HepG2 (cell line): ENCODE data around the gene PDLIM4. TPM values are rescaled to one million over a fixed set of nuclear protein-coding genes. Genes with fewer than 3 reads are reported as not detected.

Experiments used
- BORCS8-MEF2B ChIP-seq: sonication (generic); formaldehyde crosslinking; IDR thresholded peaks from 2 replicates; pipeline ENCODE4 v1.8.0; 2022; ENCODE audit warnings: mild to moderate bottlenecking, missing genetic modification reagents
- FOSL2 ChIP-seq: sonication (generic); formaldehyde crosslinking; IDR thresholded peaks from 2 replicates; pipeline ENCODE4 v1.4.0; 2020; ENCODE audit warnings: missing genetic modification reagents
- HNRNPLL ChIP-seq: fragments of 200-400 bp; formaldehyde crosslinking; IDR thresholded peaks from 2 replicates; pipeline ENCODE4 v1.6.1; 2017; ENCODE audit warnings: mild to moderate bottlenecking, low read depth, low read length; ENCODE audit not compliant: poor library complexity, severe bottlenecking
- NFYC ChIP-seq: IDR thresholded peaks from 2 replicates; pipeline ENCODE4 v1.6.1; 2016; ENCODE audit warnings: missing genetic modification reagents, missing compliant biosample characterization
- NR2F6 ChIP-seq, 2 experiments: IDR thresholded peaks; 2 replicates each; pipeline ENCODE4 v1.6.1; 2016; ENCODE audit warnings: antibody characterized with exemption in 1 of 2, mild to moderate bottlenecking in 1 of 2
- SNAPC2 ChIP-seq: sonication (generic); formaldehyde crosslinking; IDR thresholded peaks from 2 replicates; pipeline ENCODE4 v1.8.1; 2022; ENCODE audit warnings: mild to moderate bottlenecking, missing genetic modification reagents
- SRSF4 ChIP-seq: fragments of 200-400 bp; formaldehyde crosslinking; IDR thresholded peaks from one replicate; pipeline ENCODE4 v1.6.1; 2018; ENCODE audit warnings: mild to moderate bottlenecking, low read depth, low read length, moderate library complexity; ENCODE audit not compliant: poor library complexity, severe bottlenecking
- STAG1 ChIP-seq: sonication (generic); formaldehyde crosslinking; IDR thresholded peaks from 2 replicates; pipeline ENCODE4 v1.4.0; 2020; ENCODE audit warnings: missing genetic modification reagents
- TEAD3 ChIP-seq: optimal IDR thresholded peaks from 2 replicates; pipeline ENCODE3; 2016; ENCODE audit warnings: borderline replicate concordance
- XRCC5 ChIP-seq: fragments of 200-400 bp; formaldehyde crosslinking; optimal IDR thresholded peaks from 2 replicates; pipeline ENCODE3; 2017; ENCODE audit warnings: mild to moderate bottlenecking, low read length
- ZIK1 ChIP-seq: sonication (generic); formaldehyde crosslinking; IDR thresholded peaks from 2 replicates; pipeline ENCODE4 v1.5.0; 2020; ENCODE audit warnings: mild to moderate bottlenecking, low read depth, missing genetic modification reagents, borderline replicate concordance
- ZNF496 ChIP-seq: sonication (generic); formaldehyde crosslinking; IDR thresholded peaks from 2 replicates; pipeline ENCODE4 v1.8.1; 2023; ENCODE audit warnings: mild to moderate bottlenecking, moderate library complexity, missing genetic modification reagents; ENCODE audit not compliant: insufficient replicate concordance
- ZNF605 ChIP-seq: sonication (generic); formaldehyde crosslinking; IDR thresholded peaks from 2 replicates; pipeline ENCODE4 v1.8.0; 2022; ENCODE audit warnings: mild to moderate bottlenecking, missing genetic modification reagents
- ZNF839 ChIP-seq: sonication (generic); formaldehyde crosslinking; IDR thresholded peaks from 2 replicates; pipeline ENCODE4 v1.4.0; 2020; ENCODE audit warnings: missing genetic modification reagents, mild to moderate bottlenecking, borderline replicate concordance
- ZNF878 ChIP-seq: sonication (generic); formaldehyde crosslinking; IDR thresholded peaks from 2 replicates; pipeline ENCODE4 v1.8.1; 2023; ENCODE audit warnings: mild to moderate bottlenecking, missing genetic modification reagents, moderate library complexity
- ZNF883 ChIP-seq: sonication (generic); formaldehyde crosslinking; IDR thresholded peaks from 2 replicates; pipeline ENCODE4 v1.5.1; 2020; ENCODE audit warnings: mild to moderate bottlenecking, missing genetic modification reagents; ENCODE audit errors: not compliant biosample characterization
- polyA plus RNA-seq, 8 experiments: library from polyadenylated mRNA; depleted of rRNA in 3 of 8; stranded (reverse) in 7 of 8; unstranded in 1 of 8; fragments of >200 nt; fragmentation: Illumina TruSeq in 4 of 8; extraction: Trizol in 4 of 8; gene quantifications; 2 replicates each; pipeline versions ENCODE4 v1.2.1 to v1.2.3, GENCODE V29; 2011 to 2016; ENCODE audit warnings: low read depth in 4 of 8, missing spikeins in 1 of 8, mixed read lengths in 1 of 8; ENCODE audit not compliant: insufficient read depth in 1 of 8
- total RNA-seq, 5 experiments: library from RNA; depleted of rRNA; stranded (reverse); fragments of >200 nt; fragmentation: Illumina TruSeq; extraction: Trizol; gene quantifications; 2 replicates each; pipeline ENCODE4 v1.2.3, GENCODE V29; 2016; ENCODE audit warnings: low read depth in 1 of 5
- TF ChIP-seq, protein P1 (sequence below): sonication (generic); formaldehyde crosslinking; IDR thresholded peaks from 2 replicates; pipeline ENCODE4 v1.5.0; 2020; ENCODE audit warnings: mild to moderate bottlenecking, missing genetic modification reagents, borderline replicate concordance
- TF ChIP-seq, protein P2 (sequence below): sonication (generic); formaldehyde crosslinking; conservative IDR thresholded peaks from 2 replicates; pipeline ENCODE4 v1.8.0; 2022; ENCODE audit warnings: low read depth, missing genetic modification reagents

PDLIM4 gene
- total and polyA plus RNA-seq, 2 of the 13 experiments (the other 11 are each of a cell fraction or from before 2014, with no cell fraction given), result 1.1 to 2.3 TPM

DNA sequence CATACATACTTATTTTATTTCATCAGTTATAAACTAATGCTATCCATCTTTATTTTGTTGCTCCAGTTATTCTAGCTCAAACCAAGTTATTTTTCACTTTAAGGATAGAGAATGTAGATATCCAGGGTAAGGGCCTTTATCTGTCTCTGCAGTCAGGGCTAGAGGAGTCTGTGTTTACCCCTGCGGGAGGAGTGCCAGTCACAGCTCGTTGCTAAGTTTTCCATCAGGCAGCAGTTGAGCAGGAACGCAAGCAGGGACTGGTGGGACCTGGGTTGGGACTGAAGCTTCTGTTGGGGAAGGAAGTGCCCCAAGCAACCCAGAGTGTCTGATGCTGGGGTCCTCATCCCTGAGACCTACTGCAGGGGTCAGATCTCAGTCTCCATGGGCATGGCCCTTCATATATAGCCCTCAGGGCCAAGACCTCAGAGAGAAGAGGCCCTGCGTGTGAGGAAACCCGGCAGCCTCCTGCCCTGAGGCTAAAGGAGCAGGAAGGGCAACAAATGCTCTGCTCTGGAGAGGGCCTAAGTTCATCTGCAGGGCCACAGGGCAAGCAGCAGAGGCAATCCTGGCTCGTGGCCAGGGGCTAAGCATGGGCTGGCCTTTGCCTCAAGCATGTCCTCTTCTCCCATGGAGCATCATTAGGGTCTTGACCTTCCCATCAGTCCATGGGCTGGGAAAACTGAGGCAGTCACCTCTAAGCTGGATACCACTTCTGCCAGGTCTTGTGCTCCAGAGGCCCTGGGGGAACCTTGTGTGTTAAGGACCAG lies 43.3 kb downstream of the PDLIM4 start (continued):
- TF ChIP-seq, protein P1, sequence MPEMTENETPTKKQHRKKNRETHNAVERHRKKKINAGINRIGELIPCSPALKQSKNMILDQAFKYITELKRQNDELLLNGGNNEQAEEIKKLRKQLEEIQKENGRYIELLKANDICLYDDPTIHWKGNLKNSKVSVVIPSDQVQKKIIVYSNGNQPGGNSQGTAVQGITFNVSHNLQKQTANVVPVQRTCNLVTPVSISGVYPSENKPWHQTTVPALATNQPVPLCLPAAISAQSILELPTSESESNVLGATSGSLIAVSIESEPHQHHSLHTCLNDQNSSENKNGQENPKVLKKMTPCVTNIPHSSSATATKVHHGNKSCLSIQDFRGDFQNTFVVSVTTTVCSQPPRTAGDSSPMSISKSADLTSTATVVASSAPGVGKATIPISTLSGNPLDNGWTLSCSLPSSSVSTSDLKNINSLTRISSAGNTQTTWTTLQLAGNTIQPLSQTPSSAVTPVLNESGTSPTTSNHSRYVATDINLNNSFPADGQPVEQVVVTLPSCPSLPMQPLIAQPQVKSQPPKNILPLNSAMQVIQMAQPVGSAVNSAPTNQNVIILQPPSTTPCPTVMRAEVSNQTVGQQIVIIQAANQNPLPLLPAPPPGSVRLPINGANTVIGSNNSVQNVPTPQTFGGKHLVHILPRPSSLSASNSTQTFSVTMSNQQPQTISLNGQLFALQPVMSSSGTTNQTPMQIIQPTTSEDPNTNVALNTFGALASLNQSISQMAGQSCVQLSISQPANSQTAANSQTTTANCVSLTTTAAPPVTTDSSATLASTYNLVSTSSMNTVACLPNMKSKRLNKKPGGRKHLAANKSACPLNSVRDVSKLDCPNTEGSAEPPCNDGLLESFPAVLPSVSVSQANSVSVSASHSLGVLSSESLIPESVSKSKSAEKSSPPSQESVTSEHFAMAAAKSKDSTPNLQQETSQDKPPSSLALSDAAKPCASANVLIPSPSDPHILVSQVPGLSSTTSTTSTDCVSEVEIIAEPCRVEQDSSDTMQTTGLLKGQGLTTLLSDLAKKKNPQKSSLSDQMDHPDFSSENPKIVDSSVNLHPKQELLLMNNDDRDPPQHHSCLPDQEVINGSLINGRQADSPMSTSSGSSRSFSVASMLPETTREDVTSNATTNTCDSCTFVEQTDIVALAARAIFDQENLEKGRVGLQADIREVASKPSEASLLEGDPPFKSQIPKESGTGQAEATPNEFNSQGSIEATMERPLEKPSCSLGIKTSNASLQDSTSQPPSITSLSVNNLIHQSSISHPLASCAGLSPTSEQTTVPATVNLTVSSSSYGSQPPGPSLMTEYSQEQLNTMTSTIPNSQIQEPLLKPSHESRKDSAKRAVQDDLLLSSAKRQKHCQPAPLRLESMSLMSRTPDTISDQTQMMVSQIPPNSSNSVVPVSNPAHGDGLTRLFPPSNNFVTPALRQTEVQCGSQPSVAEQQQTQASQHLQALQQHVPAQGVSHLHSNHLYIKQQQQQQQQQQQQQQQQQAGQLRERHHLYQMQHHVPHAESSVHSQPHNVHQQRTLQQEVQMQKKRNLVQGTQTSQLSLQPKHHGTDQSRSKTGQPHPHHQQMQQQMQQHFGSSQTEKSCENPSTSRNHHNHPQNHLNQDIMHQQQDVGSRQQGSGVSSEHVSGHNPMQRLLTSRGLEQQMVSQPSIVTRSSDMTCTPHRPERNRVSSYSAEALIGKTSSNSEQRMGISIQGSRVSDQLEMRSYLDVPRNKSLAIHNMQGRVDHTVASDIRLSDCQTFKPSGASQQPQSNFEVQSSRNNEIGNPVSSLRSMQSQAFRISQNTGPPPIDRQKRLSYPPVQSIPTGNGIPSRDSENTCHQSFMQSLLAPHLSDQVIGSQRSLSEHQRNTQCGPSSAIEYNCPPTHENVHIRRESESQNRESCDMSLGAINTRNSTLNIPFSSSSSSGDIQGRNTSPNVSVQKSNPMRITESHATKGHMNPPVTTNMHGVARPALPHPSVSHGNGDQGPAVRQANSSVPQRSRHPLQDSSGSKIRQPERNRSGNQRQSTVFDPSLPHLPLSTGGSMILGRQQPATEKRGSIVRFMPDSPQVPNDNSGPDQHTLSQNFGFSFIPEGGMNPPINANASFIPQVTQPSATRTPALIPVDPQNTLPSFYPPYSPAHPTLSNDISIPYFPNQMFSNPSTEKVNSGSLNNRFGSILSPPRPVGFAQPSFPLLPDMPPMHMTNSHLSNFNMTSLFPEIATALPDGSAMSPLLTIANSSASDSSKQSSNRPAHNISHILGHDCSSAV (CRISPR knock-in tag), result no peak
- TF ChIP-seq SRSF4 (no peak), TEAD3 (CRISPR knock-in tag) (peak; percentile 7), ZNF883 (CRISPR knock-in tag) (peak; percentile 28), HNRNPLL (no peak), NFYC (CRISPR knock-in tag) (no peak), FOSL2 (CRISPR knock-in tag) (no peak), ZNF839 (CRISPR knock-in tag) (no peak), ZNF878 (CRISPR knock-in tag) (no peak), SNAPC2 (CRISPR knock-in tag) (no peak), NR2F6 (IDR thresholded peaks at IDR 0.05) (0 out of 2 replicates have a peak, but pooled peaks have one; percentile 17), NR2F6 (CRISPR knock-in tag; IDR thresholded peaks at IDR 0.05) (no peak), ZNF496 (CRISPR knock-in tag) (no peak), BORCS8-MEF2B (CRISPR knock-in tag) (0 out of 2 replicates have a peak, but pooled peaks have one; percentile 24), STAG1 (CRISPR knock-in tag) (no peak), ZNF605 (CRISPR knock-in tag) (no peak), XRCC5 (no peak), ZIK1 (no peak)
- TF ChIP-seq, protein P2, sequence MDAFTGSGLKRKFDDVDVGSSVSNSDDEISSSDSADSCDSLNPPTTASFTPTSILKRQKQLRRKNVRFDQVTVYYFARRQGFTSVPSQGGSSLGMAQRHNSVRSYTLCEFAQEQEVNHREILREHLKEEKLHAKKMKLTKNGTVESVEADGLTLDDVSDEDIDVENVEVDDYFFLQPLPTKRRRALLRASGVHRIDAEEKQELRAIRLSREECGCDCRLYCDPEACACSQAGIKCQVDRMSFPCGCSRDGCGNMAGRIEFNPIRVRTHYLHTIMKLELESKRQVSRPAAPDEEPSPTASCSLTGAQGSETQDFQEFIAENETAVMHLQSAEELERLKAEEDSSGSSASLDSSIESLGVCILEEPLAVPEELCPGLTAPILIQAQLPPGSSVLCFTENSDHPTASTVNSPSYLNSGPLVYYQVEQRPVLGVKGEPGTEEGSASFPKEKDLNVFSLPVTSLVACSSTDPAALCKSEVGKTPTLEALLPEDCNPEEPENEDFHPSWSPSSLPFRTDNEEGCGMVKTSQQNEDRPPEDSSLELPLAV (CRISPR knock-in tag), result no peak
